Adipose tissue (tissue), 3 donors: ENCODE measurements around the gene ZNF770. TPM values are rescaled to one million over a fixed set of nuclear protein-coding genes. Genes with fewer than 3 reads are reported as not detected.

Experiments
- H3K27ac ChIP-seq: one replicate; pipeline ENCODE4 v1.5.1; 2013; ENCODE audit warnings: low read depth, low read length
- WGBS, 3 donors: extraction: QIAGEN DNeasy Blood & Tissue Kit; methylation state at CpG; one replicate each; pipeline ENCODE4 v1.1.7; 2013; 5-methylcytosine and 5-hydroxymethylcytosine counted together
- polyA plus RNA-seq, 3 donors: library from polyadenylated mRNA; stranded (reverse); fragments of 200-250 nt; gene quantifications; one replicate each; pipeline ENCODE4 v1.2.3, GENCODE V29; 2013
- donor health status: healthy with polysubstance abuse.
- donor health status: Bipolar disorder and iron deficiency.
- donor health status: healthy.

Gene ZNF770, protein sequence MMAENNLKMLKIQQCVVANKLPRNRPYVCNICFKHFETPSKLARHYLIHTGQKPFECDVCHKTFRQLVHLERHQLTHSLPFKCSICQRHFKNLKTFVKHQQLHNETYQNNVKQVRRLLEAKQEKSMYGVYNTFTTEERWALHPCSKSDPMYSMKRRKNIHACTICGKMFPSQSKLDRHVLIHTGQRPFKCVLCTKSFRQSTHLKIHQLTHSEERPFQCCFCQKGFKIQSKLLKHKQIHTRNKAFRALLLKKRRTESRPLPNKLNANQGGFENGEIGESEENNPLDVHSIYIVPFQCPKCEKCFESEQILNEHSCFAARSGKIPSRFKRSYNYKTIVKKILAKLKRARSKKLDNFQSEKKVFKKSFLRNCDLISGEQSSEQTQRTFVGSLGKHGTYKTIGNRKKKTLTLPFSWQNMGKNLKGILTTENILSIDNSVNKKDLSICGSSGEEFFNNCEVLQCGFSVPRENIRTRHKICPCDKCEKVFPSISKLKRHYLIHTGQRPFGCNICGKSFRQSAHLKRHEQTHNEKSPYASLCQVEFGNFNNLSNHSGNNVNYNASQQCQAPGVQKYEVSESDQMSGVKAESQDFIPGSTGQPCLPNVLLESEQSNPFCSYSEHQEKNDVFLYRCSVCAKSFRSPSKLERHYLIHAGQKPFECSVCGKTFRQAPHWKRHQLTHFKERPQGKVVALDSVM
- 10 to 100 TPM in 1 of 3 donors, 1 to 10 TPM in 2; 6.2 to 10.5 (median 9.4) TPM for polyA plus RNA-seq

DNA sequence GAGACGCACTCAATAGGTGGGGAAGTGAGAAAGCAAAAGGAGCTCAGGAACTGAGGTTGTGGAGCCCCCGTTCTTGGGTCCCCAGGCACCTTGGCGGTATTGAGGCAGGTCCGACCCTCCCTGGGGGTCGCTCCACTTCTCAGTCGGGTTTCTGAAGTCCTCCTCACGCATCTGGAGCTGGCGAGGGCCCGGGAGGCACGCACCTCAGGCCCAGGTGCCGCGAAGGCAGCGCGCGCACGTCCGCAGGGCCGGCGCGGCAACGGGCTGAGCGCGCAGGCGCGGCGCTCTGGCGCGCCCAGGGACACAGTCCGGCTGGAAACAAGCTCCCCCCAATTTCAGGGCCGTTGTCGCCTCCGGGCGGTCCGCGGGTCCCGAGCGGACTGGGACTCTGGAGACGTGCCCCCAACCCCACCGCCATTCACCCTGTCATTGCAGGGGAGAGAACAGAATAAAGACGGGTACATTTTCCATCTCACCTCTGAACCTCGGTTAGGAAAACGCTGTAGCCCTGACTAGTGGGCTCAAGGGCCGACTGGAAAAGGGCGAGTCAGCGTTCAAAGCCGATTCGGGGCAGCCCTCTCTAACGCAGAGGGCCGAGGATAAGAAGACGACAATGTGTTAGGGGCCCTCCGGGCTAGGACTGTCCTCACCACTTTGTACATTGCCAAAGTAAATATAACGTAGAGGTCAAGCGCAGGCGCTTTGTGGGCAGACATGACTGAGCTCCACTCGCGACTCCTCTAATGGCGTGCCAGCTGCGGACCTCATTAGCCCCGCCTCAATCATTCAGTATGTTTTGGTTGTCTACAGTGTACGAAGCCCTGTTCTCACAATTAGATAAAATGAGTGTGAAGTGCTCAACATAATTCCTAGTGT, at the start of gene ZNF770:
Gene ZNF770 (minus strand): TSS at position 261 of the 876 bp plus-strand sequence. CDS start 4,853 bp downstream, outside the sequence.
- 0 to 1% (median 0%) methylated on average over 60 of the region's 60 CpGs for WGBS, 3 donors
- H3K27ac ChIP-seq = peak within 1 kb of the TSS; percentile 61

DNA sequence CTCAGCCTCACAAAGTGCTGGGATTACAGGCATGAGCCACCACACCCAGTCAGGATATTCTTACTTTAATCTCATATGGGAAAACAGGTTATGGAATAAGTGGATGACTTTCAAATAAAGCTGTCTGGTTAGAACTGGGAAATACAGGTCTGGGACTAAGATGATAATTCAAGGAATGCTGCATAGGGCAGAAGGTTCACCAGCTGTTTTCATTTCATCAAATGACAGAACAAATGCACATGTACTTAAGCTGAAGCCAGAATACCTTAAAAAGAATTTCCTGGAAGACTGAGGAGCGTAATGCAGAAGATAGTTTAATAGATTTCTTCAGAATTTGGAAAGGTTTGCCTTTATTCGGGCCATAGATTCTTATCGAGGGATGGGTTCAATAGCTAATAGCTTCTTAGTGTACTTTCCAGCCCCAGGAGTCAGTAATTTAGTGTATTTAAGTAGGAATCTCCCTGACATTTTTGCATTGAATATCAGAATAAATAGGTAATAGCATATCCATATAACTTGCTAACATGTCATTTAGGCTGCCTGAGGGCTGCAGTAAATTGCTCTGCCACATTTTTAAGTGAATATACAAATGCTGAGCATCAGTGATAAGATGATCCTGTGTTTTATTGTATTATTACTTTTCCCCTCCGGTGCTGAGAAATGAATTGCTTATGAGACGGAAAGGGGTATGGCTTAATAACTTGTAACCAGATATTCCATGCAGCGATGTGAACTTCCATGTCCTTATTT, 40.3 kb upstream of the ZNF770 start:
- no peak overlapping the region for H3K27ac ChIP-seq
- 90 to 94% (median 93%) methylated on average over 6 of the region's 6 CpGs for WGBS, 3 donors

DNA sequence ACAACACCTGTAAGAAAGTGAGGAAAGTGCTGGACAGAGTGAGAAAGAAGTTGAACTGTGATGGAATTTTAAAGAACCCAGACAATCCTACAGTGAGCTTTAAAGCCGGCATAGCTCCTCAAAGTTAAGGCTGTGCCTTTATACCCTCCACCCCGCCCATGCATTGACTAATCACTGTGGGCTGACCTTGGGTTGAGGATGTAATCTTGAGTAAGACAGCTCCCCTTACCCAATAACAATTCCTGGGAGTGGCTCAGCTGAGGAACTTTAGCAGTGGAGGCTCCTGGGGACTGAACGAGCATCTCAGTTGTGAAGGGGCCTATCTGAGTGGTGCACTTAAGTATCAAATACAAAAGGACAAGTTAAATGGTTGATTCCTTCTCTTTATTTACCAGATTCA, 35.7 kb upstream of the ZNF770 start:
- WGBS, 3 donors = 45 to 81% (median 56%) methylated on average over 3 of the region's 3 CpGs
- H3K27ac ChIP-seq = no peak overlapping the region

DNA sequence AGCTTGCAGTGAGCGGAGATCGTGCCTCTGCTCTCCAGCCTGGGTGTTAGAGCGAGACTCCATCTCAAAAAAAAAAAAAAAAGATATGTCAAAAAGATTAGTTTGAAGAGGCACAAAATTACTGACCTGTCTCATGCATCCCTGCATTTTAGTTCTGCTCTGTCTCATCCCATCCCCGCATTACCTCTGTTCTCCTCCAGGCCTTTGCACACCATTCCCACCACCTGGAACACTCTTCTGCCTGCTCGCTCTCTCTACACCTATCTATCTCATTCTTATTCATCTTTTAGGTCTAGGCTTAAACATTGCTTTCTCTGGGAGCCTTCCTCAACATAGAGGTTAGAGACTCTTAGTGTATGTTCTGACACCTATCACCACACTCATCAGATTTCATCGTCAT, 32.9 kb upstream of the ZNF770 start:
- WGBS, 3 donors = 89 to 98% (median 96%) methylated on average over 6 of the region's 6 CpGs

DNA sequence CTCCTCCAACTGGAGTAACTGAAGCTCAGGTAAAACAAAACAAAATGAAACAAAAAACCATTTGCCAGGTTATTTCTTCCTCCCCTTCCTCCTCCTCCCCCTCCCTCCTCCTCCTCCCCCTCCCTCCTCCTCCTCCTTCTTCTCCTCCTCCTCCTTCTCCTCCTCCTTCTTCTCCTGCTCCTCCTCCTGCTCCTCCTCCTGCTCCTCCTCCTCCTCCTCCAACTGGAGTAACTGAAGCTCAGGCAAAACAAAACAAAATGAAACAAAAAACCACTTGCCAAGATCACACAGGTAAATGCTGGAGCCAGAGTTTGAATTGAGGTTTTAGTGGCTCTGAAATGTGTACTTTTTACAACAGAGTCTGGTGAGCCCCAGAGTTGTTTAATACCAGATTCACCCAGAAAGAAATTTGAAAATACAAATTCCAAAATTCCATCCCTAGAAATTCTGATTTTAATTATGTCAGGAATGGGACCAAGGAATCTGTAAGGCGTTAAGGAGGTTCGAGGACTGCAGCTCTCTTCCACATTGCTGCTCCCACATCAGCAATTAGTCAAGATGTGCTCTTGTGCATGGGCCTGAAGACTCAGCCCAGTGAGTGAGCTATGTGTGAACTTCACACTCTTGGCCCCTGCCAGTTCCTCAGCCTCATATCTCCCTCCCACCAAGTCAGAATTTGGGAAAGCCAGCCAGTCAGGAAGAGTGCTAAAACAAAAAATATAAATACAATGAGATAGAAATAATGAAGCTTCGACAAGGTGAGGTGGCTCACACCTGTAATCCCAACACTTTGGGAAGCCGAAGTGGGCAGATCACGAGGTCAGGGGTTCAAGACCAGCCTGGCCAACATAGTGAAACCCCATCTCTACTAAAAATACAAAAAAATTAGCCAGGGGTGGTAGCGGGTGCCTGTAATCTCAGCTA, 31.6 kb upstream of the ZNF770 start:
- H3K27ac ChIP-seq = no peak overlapping the region
- 76 to 80% (median 78%) methylated on average over 6 of the region's 6 CpGs for WGBS, 3 donors

More for the DNA sequence above, 32.9 kb upstream of the ZNF770 start:
- H3K27ac ChIP-seq = no peak overlapping the region

DNA sequence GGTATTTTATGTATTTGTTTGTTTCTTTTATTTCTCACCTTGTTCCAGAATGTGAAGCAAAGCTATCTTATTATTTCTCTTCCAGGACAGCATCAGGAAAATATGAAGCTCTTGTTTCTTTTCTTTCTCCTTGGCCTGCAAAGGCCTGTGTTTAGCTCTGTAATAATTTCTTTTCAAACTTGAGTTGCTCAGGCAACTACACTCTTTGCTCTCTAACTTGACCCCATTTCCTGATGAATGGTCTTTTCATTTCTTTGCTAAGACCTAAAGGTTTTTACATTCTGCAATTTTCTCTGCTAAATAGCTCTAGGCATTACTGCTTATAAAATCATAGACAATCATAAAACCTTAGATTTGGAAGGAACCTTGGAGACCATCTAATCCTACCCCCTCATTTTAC, 26.2 kb upstream of the ZNF770 start:
- H3K27ac ChIP-seq = no peak overlapping the region

DNA sequence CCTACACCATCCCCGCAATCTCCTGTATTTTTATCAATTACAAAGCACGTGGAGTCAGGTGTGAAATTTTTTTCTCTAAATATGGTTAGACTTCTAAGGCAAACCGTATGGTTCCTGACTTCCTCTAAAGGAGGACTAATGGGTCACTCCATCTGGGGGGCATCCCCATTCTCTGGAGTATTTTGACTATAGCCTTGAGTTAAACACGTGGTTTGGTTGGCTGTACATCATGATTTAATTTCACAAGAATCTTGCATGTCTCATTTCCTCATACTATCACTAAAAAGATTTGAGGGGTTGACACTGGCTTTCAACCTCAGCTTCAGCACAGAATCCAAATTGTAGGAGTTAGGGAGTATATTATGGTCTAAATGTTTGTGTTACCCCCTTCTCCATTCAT, 25.3 kb upstream of the ZNF770 start:
- no peak overlapping the region for H3K27ac ChIP-seq
- 68 to 79% (median 74%) methylated on average over 4 of the region's 4 CpGs for whole genome bisulfite sequencing, 3 donors

DNA sequence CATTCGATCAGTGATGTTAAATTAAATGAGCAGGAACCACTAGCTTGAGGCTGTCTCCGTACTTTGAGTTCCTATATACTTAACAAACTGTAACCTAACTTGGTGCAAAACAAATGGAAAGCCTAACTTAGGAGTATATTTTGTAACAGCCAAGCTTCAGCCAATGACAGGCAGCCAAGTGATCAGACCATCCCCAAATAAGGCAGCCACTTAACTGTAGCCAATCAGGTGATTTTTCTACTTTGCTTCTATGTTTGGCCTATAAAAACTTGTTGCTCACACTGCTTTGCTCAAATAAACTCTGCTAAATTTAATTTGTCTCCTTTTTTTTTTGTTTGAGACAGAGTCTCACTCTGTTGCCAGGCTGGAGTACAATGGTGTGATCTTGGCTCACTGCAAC, 19.3 kb upstream of the ZNF770 start:
- H3K27ac ChIP-seq = no peak overlapping the region
- WGBS, 3 donors = 89 to 94% (median 90%) methylated on average over 2 of the region's 2 CpGs

DNA sequence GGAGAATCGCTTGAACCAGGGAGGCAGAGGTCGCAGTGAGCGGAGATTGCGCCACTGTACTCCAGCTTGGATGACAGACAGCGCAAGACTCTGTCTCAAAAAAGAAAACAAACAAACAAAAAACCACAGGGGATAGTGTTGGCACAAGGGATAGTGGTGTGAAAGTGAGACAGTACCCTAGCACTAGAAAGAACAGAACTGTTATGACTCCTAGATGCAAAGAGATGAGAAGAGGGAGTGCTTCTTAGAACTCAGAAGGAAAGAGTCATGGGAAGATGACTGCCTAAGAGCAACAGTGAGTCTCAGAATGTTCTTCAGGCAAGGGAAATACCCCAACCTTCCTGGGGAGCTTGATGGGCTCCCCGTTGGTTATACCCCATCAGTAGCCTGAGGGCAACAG, 17.8 kb upstream of the ZNF770 start:
- H3K27ac ChIP-seq = no peak overlapping the region
- 89 to 95% (median 90%) methylated on average over 6 of the region's 6 CpGs for WGBS, 3 donors

DNA sequence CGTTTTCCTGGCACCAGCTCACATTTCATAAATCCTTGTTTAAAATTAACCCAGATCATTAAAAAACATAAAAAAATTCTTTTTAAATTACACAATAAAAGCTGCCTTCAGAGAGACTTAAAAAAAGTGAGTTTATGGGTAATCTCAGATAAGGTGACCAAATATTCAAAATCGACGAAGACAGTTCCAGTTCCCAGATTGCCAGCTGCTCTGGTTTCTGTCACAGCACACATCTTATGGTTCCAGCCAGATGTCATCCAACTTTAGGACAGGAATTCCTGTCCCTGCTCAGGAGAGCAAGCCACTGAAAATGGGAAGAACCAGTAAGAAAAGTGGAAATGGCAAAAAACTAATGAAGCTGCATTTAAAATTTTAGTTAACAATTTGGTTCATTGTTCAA, 15.8 kb upstream of the ZNF770 start:
- WGBS, 3 donors = 35 to 74% (median 56%) methylated on average over 3 of the region's 3 CpGs

DNA sequence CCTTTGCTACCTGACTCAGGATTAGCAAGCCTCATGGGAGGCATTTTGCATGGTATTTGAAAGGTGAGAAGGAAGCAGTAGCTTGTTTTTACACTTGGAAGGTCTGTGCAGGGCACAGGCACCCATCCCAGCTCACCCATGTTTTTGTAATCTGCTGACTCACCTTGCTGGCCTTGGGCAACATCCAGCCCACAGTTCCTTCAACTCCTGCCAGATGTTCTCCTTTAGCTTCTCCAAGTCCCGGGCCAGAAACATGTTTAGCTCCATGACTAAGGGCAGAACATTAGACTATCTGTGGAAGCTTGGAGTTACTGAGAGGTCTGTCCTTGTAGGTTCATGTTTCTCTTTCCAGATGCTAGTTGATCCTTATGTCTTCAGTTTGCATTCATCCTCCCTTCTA, 12.4 kb upstream of the ZNF770 start:
- H3K27ac ChIP-seq = no peak overlapping the region
- WGBS, 3 donors = 25 to 46% (median 29%) methylated on average over 1 of the region's 1 CpG

More for the DNA sequence above, 15.8 kb upstream of the ZNF770 start:
- H3K27ac ChIP-seq = no peak overlapping the region

DNA sequence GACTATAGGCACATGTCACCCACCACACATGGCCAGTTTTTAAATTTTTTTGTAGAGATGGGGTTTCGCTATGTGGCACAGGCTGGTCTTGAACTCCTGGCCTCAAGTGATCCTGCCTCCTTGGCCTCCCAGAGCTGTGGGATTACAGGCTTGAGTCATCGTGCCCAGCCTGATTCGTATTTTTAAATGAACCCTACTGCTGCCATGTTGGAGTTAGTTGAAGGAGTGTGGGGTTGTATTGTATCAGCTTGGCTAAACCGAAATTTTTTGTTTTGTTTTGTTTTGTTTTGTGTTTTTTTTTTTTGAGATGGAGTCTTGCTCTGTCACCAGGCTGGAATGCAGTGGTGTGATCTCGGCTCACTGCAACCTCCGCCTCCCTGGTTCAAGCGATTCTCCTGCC, 11.8 kb upstream of the ZNF770 start:
- 89 to 96% (median 95%) methylated on average over 7 of the region's 7 CpGs for WGBS, 3 donors
- no peak overlapping the region for H3K27ac ChIP-seq

DNA sequence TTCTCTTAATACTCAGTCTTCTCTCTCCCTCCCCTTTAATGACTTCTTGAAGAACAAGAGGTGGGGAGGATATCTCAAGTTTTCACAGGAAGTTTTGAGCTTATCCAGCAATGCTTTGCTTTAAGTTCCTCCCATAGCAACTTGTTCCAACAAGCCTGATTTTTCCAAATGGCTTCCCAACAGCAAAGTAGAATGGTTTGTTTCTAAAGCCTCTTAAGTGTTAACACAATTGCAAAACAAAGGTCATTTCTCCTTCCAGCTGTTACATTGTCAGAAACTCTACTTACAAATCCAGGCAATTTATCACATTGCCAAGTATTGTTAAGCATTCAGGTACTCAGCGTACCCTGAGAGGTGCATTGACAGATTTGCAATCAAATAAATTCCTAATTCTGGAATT, 6.8 kb upstream of the ZNF770 start:
- 71 to 88% (median 72%) methylated on average over 1 of the region's 1 CpG for WGBS, 3 donors

DNA sequence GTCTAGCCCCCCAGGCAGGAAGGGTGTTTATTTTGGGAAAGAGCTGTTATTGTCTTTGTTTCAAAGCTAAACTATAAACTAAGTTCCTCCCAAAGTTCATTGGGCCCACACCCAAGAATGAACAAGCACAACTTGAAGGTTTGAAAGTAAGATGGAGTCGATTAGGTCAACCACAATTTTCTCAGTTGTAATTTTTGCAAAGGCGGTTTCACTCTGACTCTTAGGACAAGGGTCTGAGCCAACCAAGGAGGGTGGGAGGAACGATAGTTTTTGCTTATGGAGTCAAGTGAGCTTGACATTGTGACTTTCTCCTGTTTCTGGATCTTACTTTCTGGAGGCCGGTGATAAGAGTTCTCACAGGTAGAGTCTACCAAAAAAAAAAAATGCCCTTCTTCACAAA, 5.8 kb upstream of the ZNF770 start:
- WGBS, 3 donors = 83 to 91% (median 91%) methylated on average over 4 of the region's 4 CpGs
- no peak overlapping the region for H3K27ac ChIP-seq

More for the DNA sequence above, 6.8 kb upstream of the ZNF770 start:
- H3K27ac ChIP-seq = no peak overlapping the region

DNA sequence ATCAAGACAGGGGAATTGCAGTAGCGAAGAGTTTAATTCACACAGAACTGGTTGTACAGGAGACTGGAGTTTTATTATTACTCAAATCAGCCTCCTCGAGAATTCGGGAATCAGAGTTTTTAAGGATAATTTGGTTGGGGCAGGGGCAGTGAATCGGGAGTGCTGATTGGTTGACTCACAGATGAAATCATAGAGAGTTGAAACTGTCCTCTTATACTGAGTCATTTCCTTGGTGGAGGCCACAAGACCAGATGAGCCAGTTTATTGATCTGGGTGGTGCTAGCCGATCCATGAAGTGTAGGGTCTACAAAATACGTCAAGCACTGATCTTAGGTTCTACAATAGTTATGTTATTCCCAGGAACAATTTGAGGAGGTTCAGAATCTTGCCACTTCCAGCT, 5.3 kb upstream of the ZNF770 start:
- 69 to 91% (median 91%) methylated on average over 6 of the region's 6 CpGs for WGBS, 3 donors
- no peak overlapping the region for H3K27ac ChIP-seq

DNA sequence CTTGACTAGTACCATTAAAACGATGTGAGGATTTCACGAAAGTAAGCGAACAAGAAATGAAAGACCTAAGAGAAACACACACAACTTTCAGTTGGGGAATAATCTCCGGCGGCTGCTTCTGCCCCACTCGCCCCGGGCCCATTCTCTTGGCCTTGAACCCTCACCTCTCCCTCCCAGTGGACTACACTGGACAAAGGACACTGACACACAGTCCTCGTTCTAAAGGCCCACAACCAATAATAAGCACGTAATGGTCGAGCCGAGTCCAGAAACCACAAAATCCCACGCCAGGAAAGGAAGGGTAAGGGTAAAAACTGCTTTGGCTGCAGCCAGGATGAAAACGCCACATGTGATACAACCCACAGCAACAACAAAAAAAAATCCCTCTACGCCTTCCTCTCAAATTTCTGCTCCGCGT, 469 bp downstream of the ZNF770 start:
- 0 to 1% (median 0%) methylated on average over 16 of the region's 16 CpGs for WGBS, 3 donors
- no peak overlapping the region for H3K27ac ChIP-seq

DNA sequence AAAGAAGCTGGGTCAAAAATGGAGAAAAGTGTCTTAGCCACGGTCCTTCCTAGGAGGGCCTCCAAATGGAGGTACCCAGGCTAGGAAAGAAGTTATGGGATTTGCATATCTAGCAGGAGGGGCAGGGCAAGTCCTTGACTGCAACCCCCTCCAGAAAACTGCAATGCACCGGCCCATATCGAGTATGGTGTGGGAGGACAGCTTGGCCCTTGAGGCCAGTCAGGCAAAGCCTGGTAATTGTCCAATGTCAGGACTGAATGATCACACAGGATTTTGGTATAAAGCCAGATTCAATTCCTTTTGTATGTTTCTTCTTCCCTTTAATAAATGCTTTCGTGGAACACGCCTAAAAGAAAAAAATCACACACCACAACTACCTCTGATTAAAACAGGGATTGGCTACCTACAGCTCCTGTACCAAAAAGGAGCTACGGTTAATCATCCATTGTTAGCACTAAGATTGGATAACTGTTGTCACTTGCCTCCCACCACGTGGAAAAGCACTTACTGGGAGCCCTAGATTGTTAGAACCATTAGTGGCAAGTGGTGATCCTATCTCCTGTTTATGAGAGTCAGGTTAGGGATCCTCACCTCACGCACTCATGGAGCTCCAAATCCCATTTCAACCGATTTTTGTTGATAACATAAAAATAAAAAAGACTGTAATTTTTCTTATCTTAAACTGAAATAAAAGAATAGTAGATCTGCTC, 1.2 kb downstream of the ZNF770 start:
- WGBS, 3 donors = 15 to 29% (median 22%) methylated on average over 9 of the region's 9 CpGs
- no peak overlapping the region for H3K27ac ChIP-seq
